NT2/D1 (cell line): Measurements from ENCODE around the gene TACC2.

Experiments
- SUZ12 ChIP-seq: IDR thresholded peaks from 2 replicates; pipeline ENCODE4 v1.6.1; 2011; ENCODE audit not compliant: insufficient read length, insufficient read depth; ENCODE audit errors: extremely low read depth
- YY1 ChIP-seq: IDR thresholded peaks from 2 replicates; pipeline ENCODE4 v1.6.1; 2011; ENCODE audit not compliant: insufficient read length, insufficient read depth
- ZNF274 ChIP-seq: IDR thresholded peaks from 2 replicates; pipeline ENCODE4 v1.6.1; 2011; ENCODE audit warnings: mild to moderate bottlenecking, low read depth, low read length

DNA sequence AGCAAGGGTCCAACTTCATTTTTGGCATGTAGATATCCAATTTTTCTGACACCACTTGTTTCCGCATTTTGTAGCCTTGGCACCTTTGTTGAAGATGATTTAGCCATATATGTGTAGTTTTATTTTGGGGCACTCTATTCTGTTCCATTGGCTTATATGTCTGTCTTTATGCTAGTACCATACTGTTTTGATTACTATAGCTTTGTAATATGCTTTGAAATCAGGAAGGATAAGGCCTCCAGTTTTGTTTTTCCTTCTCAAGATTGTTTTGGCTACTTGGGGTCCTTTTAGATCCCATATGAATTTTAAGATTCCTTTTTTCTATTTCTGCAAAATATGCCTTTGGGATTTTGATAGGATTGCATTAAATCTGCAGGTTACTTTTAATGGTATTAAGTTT, 272.6 kb downstream of the TACC2 start:
- TF ChIP-seq YY1 = no peak
- TF ChIP-seq SUZ12 = no peak
- no peak for TF ChIP-seq ZNF274
